Loucy (cell line): ENCODE data around the gene PRR23E.

Experiments used
- EZH2phosphoT487 ChIP-seq: fragments of 200-600 bp; IDR thresholded peaks from 2 replicates; pipeline ENCODE4 v1.6.1; 2018; ENCODE audit warnings: antibody characterized with exemption, mild to moderate bottlenecking, moderate library complexity, borderline replicate concordance
- TF ChIP-seq, protein P1 (sequence below): fragments of 200-600 bp; sonication (generic); conservative IDR thresholded peaks from 2 replicates; pipeline ENCODE4 v1.5.1; 2014; ENCODE audit warnings: mild to moderate bottlenecking, antibody characterized with exemption, low read length

DNA sequence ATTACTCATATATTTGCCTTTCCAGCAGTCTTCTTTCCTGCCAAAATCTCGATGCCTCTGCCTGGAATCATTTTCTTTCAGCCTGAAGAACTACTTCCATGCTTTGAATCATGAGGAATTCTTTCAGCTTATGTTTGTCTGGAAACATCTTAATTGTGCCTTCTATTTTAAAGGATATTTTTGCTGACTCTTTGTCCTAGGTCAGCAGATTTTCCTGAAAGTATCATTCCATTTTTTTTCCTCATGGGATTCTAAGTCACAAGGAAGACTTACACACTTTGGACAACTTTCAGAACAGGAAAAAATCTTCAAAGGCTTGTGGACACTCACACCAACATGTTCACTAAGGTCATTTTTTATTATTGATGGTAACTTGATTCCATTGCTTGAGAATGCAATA, 10.1 kb downstream of the PRR23E start:
- TF ChIP-seq, protein P1, sequence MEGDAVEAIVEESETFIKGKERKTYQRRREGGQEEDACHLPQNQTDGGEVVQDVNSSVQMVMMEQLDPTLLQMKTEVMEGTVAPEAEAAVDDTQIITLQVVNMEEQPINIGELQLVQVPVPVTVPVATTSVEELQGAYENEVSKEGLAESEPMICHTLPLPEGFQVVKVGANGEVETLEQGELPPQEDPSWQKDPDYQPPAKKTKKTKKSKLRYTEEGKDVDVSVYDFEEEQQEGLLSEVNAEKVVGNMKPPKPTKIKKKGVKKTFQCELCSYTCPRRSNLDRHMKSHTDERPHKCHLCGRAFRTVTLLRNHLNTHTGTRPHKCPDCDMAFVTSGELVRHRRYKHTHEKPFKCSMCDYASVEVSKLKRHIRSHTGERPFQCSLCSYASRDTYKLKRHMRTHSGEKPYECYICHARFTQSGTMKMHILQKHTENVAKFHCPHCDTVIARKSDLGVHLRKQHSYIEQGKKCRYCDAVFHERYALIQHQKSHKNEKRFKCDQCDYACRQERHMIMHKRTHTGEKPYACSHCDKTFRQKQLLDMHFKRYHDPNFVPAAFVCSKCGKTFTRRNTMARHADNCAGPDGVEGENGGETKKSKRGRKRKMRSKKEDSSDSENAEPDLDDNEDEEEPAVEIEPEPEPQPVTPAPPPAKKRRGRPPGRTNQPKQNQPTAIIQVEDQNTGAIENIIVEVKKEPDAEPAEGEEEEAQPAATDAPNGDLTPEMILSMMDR = no peak
- TF ChIP-seq EZH2phosphoT487 = no peak
